ENCODE results near the gene JPT2.

DNA sequence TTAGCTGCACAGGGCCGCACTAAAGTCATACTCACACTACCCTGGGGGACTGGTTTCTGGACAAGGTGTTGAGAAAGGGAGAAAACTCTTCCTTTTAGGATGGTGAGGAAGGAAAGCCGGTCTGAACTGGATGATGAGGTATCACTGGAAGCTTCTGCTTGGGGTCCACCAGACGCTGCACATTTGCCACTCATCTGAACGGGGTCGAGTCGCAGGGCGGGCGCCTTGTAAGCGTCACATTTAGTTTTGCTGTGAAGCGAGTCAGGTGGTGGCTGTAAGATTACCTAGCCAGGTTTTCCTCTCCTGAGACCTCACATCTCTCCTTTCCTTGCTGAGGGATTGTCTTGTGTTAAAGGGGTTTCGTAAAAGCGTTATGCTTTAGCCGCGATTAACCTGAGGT, 2.3 kb downstream of the JPT2 start:
- TF ChIP-seq, protein P1, sequence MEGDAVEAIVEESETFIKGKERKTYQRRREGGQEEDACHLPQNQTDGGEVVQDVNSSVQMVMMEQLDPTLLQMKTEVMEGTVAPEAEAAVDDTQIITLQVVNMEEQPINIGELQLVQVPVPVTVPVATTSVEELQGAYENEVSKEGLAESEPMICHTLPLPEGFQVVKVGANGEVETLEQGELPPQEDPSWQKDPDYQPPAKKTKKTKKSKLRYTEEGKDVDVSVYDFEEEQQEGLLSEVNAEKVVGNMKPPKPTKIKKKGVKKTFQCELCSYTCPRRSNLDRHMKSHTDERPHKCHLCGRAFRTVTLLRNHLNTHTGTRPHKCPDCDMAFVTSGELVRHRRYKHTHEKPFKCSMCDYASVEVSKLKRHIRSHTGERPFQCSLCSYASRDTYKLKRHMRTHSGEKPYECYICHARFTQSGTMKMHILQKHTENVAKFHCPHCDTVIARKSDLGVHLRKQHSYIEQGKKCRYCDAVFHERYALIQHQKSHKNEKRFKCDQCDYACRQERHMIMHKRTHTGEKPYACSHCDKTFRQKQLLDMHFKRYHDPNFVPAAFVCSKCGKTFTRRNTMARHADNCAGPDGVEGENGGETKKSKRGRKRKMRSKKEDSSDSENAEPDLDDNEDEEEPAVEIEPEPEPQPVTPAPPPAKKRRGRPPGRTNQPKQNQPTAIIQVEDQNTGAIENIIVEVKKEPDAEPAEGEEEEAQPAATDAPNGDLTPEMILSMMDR (conservative IDR thresholded peaks at IDR 0.05; ENCODE audit: low read depth, low read length) = no peak
- no peak for TF ChIP-seq EZH2 (IDR thresholded peaks at IDR 0.05; ENCODE audit: borderline replicate concordance, low read depth, low read length, poor library complexity, severe bottlenecking)

All from A673 (cell line).